Fibroblast of mammary gland (primary cell): ENCODE data around the gene PSD.
A peak's percentile ranks its signal among the peaks of the same experiment; 100 is the strongest.

Experiments used
- DNase-seq: peaks from one replicate; pipeline ENCODE4 v3.0.0-alpha.2; 2010; ENCODE audit warnings: low read depth
- H3K4me3 ChIP-seq: 2 replicates; pipeline ENCODE4 v1.5.1; 2011; ENCODE audit warnings: low read depth, mild to moderate bottlenecking, low read length, moderate library complexity; ENCODE audit not compliant: control insufficient read depth
- CTCF ChIP-seq: conservative IDR thresholded peaks from 2 replicates; pipeline ENCODE4 v1.5.1; 2011; ENCODE audit warnings: low read depth, low read length, inconsistent platforms; ENCODE audit not compliant: control insufficient read depth, insufficient read depth

PSD gene

DNA sequence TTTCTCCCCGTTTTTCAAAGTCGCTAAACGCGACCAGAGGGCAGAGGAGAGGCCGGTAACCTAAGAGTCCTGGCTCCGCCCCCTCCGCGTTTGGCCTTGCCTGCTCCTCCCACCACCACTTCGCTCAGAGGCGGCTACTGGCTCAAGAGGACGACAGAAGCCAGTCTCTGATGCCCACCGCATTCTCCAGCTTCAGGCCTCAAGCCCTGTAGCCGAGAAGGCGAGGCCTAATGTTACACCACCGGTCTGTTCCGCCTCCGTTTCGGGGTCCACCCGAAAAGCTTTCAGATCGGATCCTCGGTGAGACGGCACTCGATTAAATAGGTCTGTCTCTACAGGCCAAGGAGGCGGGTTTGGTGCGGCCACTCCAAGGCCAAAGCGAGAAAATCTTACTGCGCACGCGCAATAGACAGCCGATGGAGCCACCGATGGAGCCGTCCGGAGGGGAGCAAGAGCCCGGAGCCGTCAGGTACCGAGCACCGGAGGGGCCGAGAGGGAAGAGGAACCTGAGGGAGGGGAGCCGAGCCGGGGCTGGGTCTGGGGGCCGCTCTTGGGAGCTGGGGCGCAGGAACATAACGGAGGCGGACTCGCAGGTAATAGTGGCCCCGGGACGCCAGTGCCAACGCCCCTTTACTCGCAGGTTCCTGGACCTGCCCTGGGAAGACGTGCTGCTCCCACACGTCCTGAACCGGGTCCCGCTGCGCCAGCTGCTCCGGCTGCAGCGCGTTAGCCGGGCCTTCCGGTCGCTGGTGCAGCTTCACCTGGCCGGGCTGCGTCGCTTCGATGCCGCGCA is 2.3 kb upstream of the PSD start, which contains the start of gene FBXL15:
TSS of gene FBXL15 (plus strand) at position 123 of the 793 bp plus-strand sequence. CDS start at position 417, 294 bp downstream.
- TF ChIP-seq CTCF, result no peak
- peak within 1 kb of the TSS; percentile 81 for H3K4me3 ChIP-seq
- DNase-seq, result peak; percentile 95

- no peak for TF ChIP-seq CTCF
- peak overlapping the region; percentile 81 for H3K4me3 ChIP-seq
- DNase-seq, result no peak
These were observed 1.7 kb upstream of the PSD start for GRCh38 chr10:102420181-102420713.

GRCh38 chr10:102419269-102420180 is 940 bp upstream of the PSD start:
- peak overlapping the region; percentile 81 for H3K4me3 ChIP-seq
- no peak for DNase-seq
- TF ChIP-seq CTCF, result no peak

DNA sequence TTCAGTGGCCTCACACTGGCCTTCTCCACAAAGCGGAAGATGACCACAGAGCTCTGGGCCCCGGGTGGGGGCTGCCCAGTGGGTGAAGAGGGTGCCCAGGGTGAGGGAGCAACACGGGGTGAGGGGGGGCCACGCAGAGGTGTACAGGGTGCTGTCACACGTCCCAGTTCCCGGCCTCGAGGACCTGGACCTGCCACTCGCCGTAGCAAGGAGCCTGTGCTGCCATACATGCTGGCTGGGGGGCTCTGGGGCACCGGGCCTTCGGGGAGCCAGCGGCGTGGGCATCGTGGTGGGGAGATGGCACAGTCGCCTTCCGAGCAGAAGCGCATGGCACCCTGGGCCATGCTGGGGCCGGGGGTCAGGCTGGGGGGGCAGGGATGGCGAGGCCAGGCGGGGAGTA is 1.9 kb downstream of the PSD start:
- no peak for DNase-seq
- TF ChIP-seq CTCF, result no peak
- no peak overlapping the region for H3K4me3 ChIP-seq

DNA sequence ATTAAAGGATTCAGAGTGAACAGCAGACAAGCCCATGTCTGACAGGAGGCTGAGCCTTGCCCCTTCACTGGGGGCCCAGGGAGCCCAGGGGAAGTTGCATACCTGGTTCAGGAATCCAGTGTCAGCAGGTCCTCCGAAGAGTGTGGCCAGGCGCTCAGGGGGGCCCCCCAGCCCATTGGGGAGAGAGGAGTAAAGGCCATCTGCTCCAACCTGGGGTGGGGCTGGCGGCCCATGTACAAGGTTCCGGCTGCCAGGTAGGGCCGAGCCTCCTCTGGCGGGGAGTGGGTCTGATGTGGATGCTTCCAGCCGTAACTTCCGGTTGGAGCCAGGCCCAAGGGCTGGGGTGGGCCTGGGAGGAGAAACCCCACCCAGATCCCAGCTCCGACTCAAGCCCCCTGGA is 2.3 kb downstream of the PSD start:
- no peak overlapping the region for H3K4me3 ChIP-seq
- no peak for TF ChIP-seq CTCF
- DNase-seq, result no peak

DNA sequence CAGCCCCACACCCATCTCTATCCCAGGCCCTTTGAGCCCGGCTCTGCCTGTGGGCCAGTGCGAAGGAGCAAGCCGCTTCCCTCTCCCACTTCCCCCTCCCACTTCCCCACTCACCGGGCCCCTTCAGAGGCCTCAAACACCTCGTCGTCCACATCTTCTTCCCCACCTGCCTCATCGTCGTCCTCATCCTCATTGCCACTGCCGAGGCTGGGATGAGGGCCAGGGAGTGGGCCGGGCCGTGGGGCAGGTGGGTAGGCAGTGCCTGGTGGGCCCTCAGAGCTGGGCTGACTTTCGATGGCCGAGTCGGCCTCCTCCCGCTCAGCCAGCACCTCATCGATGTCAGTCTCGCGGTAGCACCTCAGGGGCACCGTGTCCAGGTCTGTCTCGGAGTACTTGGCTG is 3.8 kb downstream of the PSD start:
- H3K4me3 ChIP-seq, result no peak overlapping the region
- no peak for TF ChIP-seq CTCF
- no peak for DNase-seq
